Activated CD4-positive, alpha-beta memory T cell treated with anti-CD3 and anti-CD28 coated beads, Interleukin-2, amount 10 ng/mL, durations not matched to agents 7 days and 5 days (primary cell): ENCODE measurements around the gene METTL21A. TPM values are rescaled to one million over a fixed set of nuclear protein-coding genes. Genes with fewer than 3 reads are reported as not detected.

ENCODE experiments used
- CTCF ChIA-PET: fragments of 350-600 bp; sonication (Branson Sonifier 250); formaldehyde crosslinking; loops from one replicate; lab custom pipeline; 2021; ENCODE audit warnings: antibody characterized with exemption, inconsistent platforms; lab: Charles Lee
- POLR2A ChIA-PET: fragments of 350-600 bp; sonication (Branson Sonifier 250); formaldehyde crosslinking; loops from one replicate; lab custom pipeline; 2021; ENCODE audit warnings: antibody characterized with exemption; lab: Charles Lee
- DNase-seq: peaks from one replicate; pipeline ENCODE4 v3.0.0-alpha.2; 2020
- H3K27ac Mint-ChIP-seq: one replicate; pipeline ENCODE4 v1.8.0; 2021; ENCODE audit warnings: mild to moderate bottlenecking, mixed read lengths
- H3K27me3 Mint-ChIP-seq: one replicate; pipeline ENCODE4 v1.8.0; 2021; ENCODE audit warnings: mixed read lengths
- H3K36me3 Mint-ChIP-seq: one replicate; pipeline ENCODE4 v1.8.0; 2021; ENCODE audit warnings: low read depth, mixed read lengths
- H3K4me1 Mint-ChIP-seq: one replicate; pipeline ENCODE4 v1.8.0; 2021; ENCODE audit warnings: mixed read lengths
- H3K4me3 Mint-ChIP-seq: one replicate; pipeline ENCODE4 v1.8.0; 2021; ENCODE audit warnings: mild to moderate bottlenecking, mixed read lengths
- H3K9me3 Mint-ChIP-seq: one replicate; pipeline ENCODE4 v1.8.0; 2021; ENCODE audit warnings: mixed read lengths
- total RNA-seq, 2 experiments: library from RNA; stranded (reverse); gene quantifications; one replicate each; pipeline ENCODE4 v1.2.3, GENCODE V29; 2021

The METTL21A gene
- total RNA-seq, 2 experiments from 2014 or later, result 13.6 to 15.7 TPM

- Mint-ChIP-seq H3K9me3 (peaks cover 6% of the 10 kb centered on the region), H3K36me3 (peaks cover 82% of the 10 kb centered on the region), H3K4me1 (peaks cover 2% of the 10 kb centered on the region), H3K27ac (no peak overlapping the region), H3K4me3 (no peak overlapping the region), H3K27me3 (no peaks in the 10 kb centered on the region)
- no peak for DNase-seq
- ChIA-PET CTCF (no interaction called here), POLR2A (no interaction called here)
Observed at GRCh38 chr2:207584952-207585351, 40.2 kb downstream of the METTL21A start.

GRCh38 chr2:207571370-207571769, 53.8 kb downstream of the METTL21A start:
- no peak overlapping the region for H3K27ac Mint-ChIP-seq
- POLR2A ChIA-PET, result interaction anchor here (1.4 kb wide), 1 partner anchor 54 kb away, joined by 3 read pairs; the partner anchor contains the start of gene METTL21A
- H3K4me1 Mint-ChIP-seq, result peaks cover 9% of the 10 kb centered on the region
- H3K9me3 Mint-ChIP-seq, result no peaks in the 10 kb centered on the region
- CTCF ChIA-PET, result no interaction called here
- peaks cover 68% of the 10 kb centered on the region for H3K36me3 Mint-ChIP-seq
- no peak for DNase-seq
- H3K4me3 Mint-ChIP-seq, result no peak overlapping the region
- H3K27me3 Mint-ChIP-seq, result no peaks in the 10 kb centered on the region

- Mint-ChIP-seq H3K4me1 (peaks cover 9% of the 10 kb centered on the region), H3K9me3 (no peaks in the 10 kb centered on the region), H3K36me3 (peaks cover 63% of the 10 kb centered on the region), H3K27ac (no peak overlapping the region), H3K27me3 (no peaks in the 10 kb centered on the region), H3K4me3 (no peak overlapping the region)
- ChIA-PET CTCF (interaction anchor here (0.8 kb wide), 1 partner anchor 35 kb away, joined by 4 read pairs; no protein-coding TSS in a partner anchor), POLR2A (interaction anchor here (1.3 kb wide), 1 partner anchor 38 kb away, joined by 3 read pairs; the partner anchor contains the start of gene CREB1)
- DNase-seq, result no peak
Observed at GRCh38 chr2:207567671-207568070, 57.5 kb downstream of the METTL21A start.

- no peaks in the 10 kb centered on the region for H3K9me3 Mint-ChIP-seq
- H3K27ac Mint-ChIP-seq, result no peak overlapping the region
- peaks cover 5% of the 10 kb centered on the region for H3K4me1 Mint-ChIP-seq
- DNase-seq, result no peak
- no peak overlapping the region for H3K4me3 Mint-ChIP-seq
- H3K36me3 Mint-ChIP-seq, result peaks cover 64% of the 10 kb centered on the region
- no peaks in the 10 kb centered on the region for H3K27me3 Mint-ChIP-seq
- CTCF ChIA-PET, result interaction anchor here (0.6 to 1.3 kb wide), 2 partner anchors 35 to 36 kb away, joined by 3 read pairs; partner anchors contain the start of gene CREB1
- POLR2A ChIA-PET, result interaction anchor here (0.7 kb wide), 1 partner anchor 35 kb away, joined by 3 read pairs; no protein-coding TSS in a partner anchor
Observed at GRCh38 chr2:207565736-207566500, 59.3 kb downstream of the METTL21A start.

Other genes with a start within 250 kb of the METTL21A start
- gene CREB1, start 95.4 kb downstream of the METTL21A start, total RNA-seq, result 10 to 100 TPM; 91.3 to 99.1 TPM
- 1 to 10 TPM; 6.1 TPM for gene CCNYL1, start 86.2 kb upstream of the METTL21A start, total RNA-seq
- gene FZD5, start 144.5 kb upstream of the METTL21A start, total RNA-seq, result under 1 TPM; 0.40 to 0.55 TPM